Trophoblast cell (in vitro differentiated cells and primary cell): Measurements from ENCODE around the gene RHEX.
A peak's percentile ranks its signal among the peaks of the same experiment; 100 is the strongest.

Source experiments
- DNase-seq, 2 donors: peaks; one replicate each; pipeline ENCODE4 v3.0.0-alpha.2; 2016
- H2AFZ ChIP-seq: 2 replicates; pipeline ENCODE4 v1.6.1; 2013; ENCODE audit warnings: low read length, moderate library complexity, mild to moderate bottlenecking; ENCODE audit not compliant: insufficient read depth, poor library complexity
- H2AK5ac ChIP-seq: 2 replicates; pipeline ENCODE4 v1.6.1; 2013; ENCODE audit warnings: mild to moderate bottlenecking, low read length
- H2BK120ac ChIP-seq: 2 replicates; pipeline ENCODE4 v1.6.1; 2013; ENCODE audit warnings: low read length, mild to moderate bottlenecking, moderate library complexity; ENCODE audit not compliant: insufficient read depth, poor library complexity
- H2BK12ac ChIP-seq: 2 replicates; pipeline ENCODE4 v1.6.1; 2013; ENCODE audit warnings: mild to moderate bottlenecking, low read length, moderate library complexity
- H2BK5ac ChIP-seq: 2 replicates; pipeline ENCODE4 v1.6.1; 2013; ENCODE audit warnings: low read length, low read depth, moderate library complexity, mild to moderate bottlenecking; ENCODE audit not compliant: poor library complexity
- H3K14ac ChIP-seq: 2 replicates; pipeline ENCODE4 v1.6.1; 2013; ENCODE audit warnings: mild to moderate bottlenecking, low read length
- H3K18ac ChIP-seq: 2 replicates; pipeline ENCODE4 v1.6.1; 2013; ENCODE audit warnings: mild to moderate bottlenecking, low read length
- H3K23ac ChIP-seq: 2 replicates; pipeline ENCODE4 v1.6.1; 2013; ENCODE audit warnings: low read length
- H3K27ac ChIP-seq: 2 replicates; pipeline ENCODE4 v1.5.1; 2013; ENCODE audit warnings: low read depth, mild to moderate bottlenecking, inconsistent platforms, low read length, moderate library complexity
- H3K27me3 ChIP-seq: 2 replicates; pipeline ENCODE4 v1.6.1; 2013; ENCODE audit warnings: inconsistent platforms, mild to moderate bottlenecking, low read length, moderate library complexity; ENCODE audit not compliant: insufficient read depth
- H3K36me3 ChIP-seq, 2 experiments: 1 replicate in 1 of 2; 2 replicates in 1 of 2; pipeline ENCODE4 v1.6.1; 2013; ENCODE audit warnings: low read length in 2 of 2, mild to moderate bottlenecking in 2 of 2, moderate library complexity in 1 of 2; ENCODE audit not compliant: insufficient read depth in 2 of 2, control insufficient read depth in 1 of 2
- H3K4ac ChIP-seq: 2 replicates; pipeline ENCODE4 v1.6.1; 2013; ENCODE audit warnings: low read depth, mild to moderate bottlenecking, low read length, moderate library complexity
- H3K4me1 ChIP-seq, 2 experiments: 1 replicate in 1 of 2; 2 replicates in 1 of 2; pipeline ENCODE4 v1.6.1; 2013; ENCODE audit warnings: low read length in 2 of 2, mild to moderate bottlenecking in 2 of 2, moderate library complexity in 1 of 2; ENCODE audit not compliant: insufficient read depth in 2 of 2, control insufficient read depth in 1 of 2
- H3K4me2 ChIP-seq: 2 replicates; pipeline ENCODE4 v1.6.1; 2013; ENCODE audit warnings: inconsistent platforms, mild to moderate bottlenecking, low read length, moderate library complexity
- H3K4me3 ChIP-seq: 2 replicates; pipeline ENCODE4 v1.5.1; 2013; ENCODE audit warnings: mild to moderate bottlenecking, low read depth, low read length, inconsistent platforms
- H3K79me1 ChIP-seq: one replicate; pipeline ENCODE4 v1.6.1; 2013; ENCODE audit warnings: low read length
- H3K79me2 ChIP-seq: 2 replicates; pipeline ENCODE4 v1.6.1; 2013; ENCODE audit warnings: low read length, mild to moderate bottlenecking; ENCODE audit not compliant: control insufficient read depth, insufficient read depth, poor library complexity
- H3K9ac ChIP-seq: 2 replicates; pipeline ENCODE4 v1.6.1; 2013; ENCODE audit warnings: mild to moderate bottlenecking, low read length
- H3K9me3 ChIP-seq: 2 replicates; pipeline ENCODE4 v1.6.1; 2013; ENCODE audit warnings: low read depth, mild to moderate bottlenecking, control low read depth, inconsistent platforms, low read length; ENCODE audit not compliant: insufficient read depth
- H4K12ac ChIP-seq: 2 replicates; pipeline ENCODE4 v1.6.1; 2013; ENCODE audit warnings: low read depth, mild to moderate bottlenecking, low read length, moderate library complexity
- H4K8ac ChIP-seq: 2 replicates; pipeline ENCODE4 v1.6.1; 2013; ENCODE audit warnings: low read depth, mild to moderate bottlenecking, low read length, moderate library complexity
- H4K91ac ChIP-seq: one replicate; pipeline ENCODE4 v1.6.1; 2013; ENCODE audit warnings: low read depth, mild to moderate bottlenecking, low read length, moderate library complexity
- WGBS: extraction: QIAGEN DNeasy Blood & Tissue Kit; methylation state at CpG from one replicate; pipeline ENCODE4 v1.1.7; 2013; ENCODE audit warnings: missing lambda C conversion rate; ENCODE audit not compliant: insufficient read length, insufficient coverage; ENCODE audit errors: extremely low coverage; 5-methylcytosine and 5-hydroxymethylcytosine counted together

RHEX gene

GRCh38 chr1:206087091-206087490 lies 34.1 kb downstream of the RHEX start:
- no peaks in the 10 kb centered on the region for H3K27me3 ChIP-seq
- no peak overlapping the region for H3K4me3 ChIP-seq
- no peaks in the 10 kb centered on the region for H3K36me3 ChIP-seq
- H3K9me3 ChIP-seq = no peaks in the 10 kb centered on the region
- H2AFZ ChIP-seq = no peak overlapping the region
- H3K27ac ChIP-seq = no peak overlapping the region
- H2AK5ac ChIP-seq = no peak overlapping the region
- WGBS = no CpG with 5 or more reads among the region's 3 CpGs
- no peak overlapping the region for H3K9ac ChIP-seq
- H2BK5ac ChIP-seq = no peak overlapping the region
- H4K91ac ChIP-seq = no peak overlapping the region
- H3K14ac ChIP-seq = no peak overlapping the region
- no peak overlapping the region for H2BK120ac ChIP-seq
- no peak overlapping the region for H4K8ac ChIP-seq
- H4K12ac ChIP-seq = no peak overlapping the region
- no peaks in the 10 kb centered on the region for H3K79me2 ChIP-seq
- no peak overlapping the region for H3K18ac ChIP-seq
- no peaks in the 10 kb centered on the region for H3K4me1 ChIP-seq
- no peak overlapping the region for H2BK12ac ChIP-seq
- H3K4ac ChIP-seq = no peak overlapping the region
- no peak for DNase-seq
- no peak overlapping the region for H3K23ac ChIP-seq
- H3K79me1 ChIP-seq = no peaks in the 10 kb centered on the region
- no peak overlapping the region for H3K4me2 ChIP-seq

- no peaks in the 10 kb centered on the region for H3K79me2 ChIP-seq
- no peak overlapping the region for H3K27ac ChIP-seq
- H3K14ac ChIP-seq = no peak overlapping the region
- no peaks in the 10 kb centered on the region for H3K27me3 ChIP-seq
- no peaks in the 10 kb centered on the region for H3K9me3 ChIP-seq
- H3K4me2 ChIP-seq = no peak overlapping the region
- WGBS = no CpG with 5 or more reads among the region's 3 CpGs
- H2BK120ac ChIP-seq = no peak overlapping the region
- H3K36me3 ChIP-seq = no peaks in the 10 kb centered on the region
- H4K12ac ChIP-seq = no peak overlapping the region
- H3K4ac ChIP-seq = no peak overlapping the region
- H2BK5ac ChIP-seq = no peak overlapping the region
- H3K18ac ChIP-seq = no peak overlapping the region
- H2AK5ac ChIP-seq = no peak overlapping the region
- peaks cover 4% of the 10 kb centered on the region in 2 experiments for H3K4me1 ChIP-seq
- no peaks in the 10 kb centered on the region for H3K79me1 ChIP-seq
- H3K23ac ChIP-seq = no peak overlapping the region
- no peak overlapping the region for H2BK12ac ChIP-seq
- H2AFZ ChIP-seq = no peak overlapping the region
- no peak overlapping the region for H4K91ac ChIP-seq
- no peak for DNase-seq
- no peak overlapping the region for H3K4me3 ChIP-seq
- no peak overlapping the region for H3K9ac ChIP-seq
- H4K8ac ChIP-seq = no peak overlapping the region
Observed at GRCh38 chr1:206089341-206089740, 36.4 kb downstream of the RHEX start.

GRCh38 chr1:206094024-206094423 lies 41.1 kb downstream of the RHEX start:
- H4K91ac ChIP-seq = no peak overlapping the region
- H2BK12ac ChIP-seq = no peak overlapping the region
- H3K79me1 ChIP-seq = no peaks in the 10 kb centered on the region
- H3K79me2 ChIP-seq = no peaks in the 10 kb centered on the region
- peak in 1 of 2 donors; percentile 21 for DNase-seq
- H3K4ac ChIP-seq = no peak overlapping the region
- H3K4me3 ChIP-seq = no peak overlapping the region
- no peak overlapping the region for H4K12ac ChIP-seq
- H2BK5ac ChIP-seq = no peak overlapping the region
- no peaks in the 10 kb centered on the region for H3K36me3 ChIP-seq
- no peak overlapping the region for H4K8ac ChIP-seq
- H3K9me3 ChIP-seq = no peaks in the 10 kb centered on the region
- no peak overlapping the region for H3K18ac ChIP-seq
- H3K23ac ChIP-seq = no peak overlapping the region
- H2BK120ac ChIP-seq = no peak overlapping the region
- H2AK5ac ChIP-seq = no peak overlapping the region
- H3K4me2 ChIP-seq = no peak overlapping the region
- no peaks in the 10 kb centered on the region for H3K27me3 ChIP-seq
- H3K14ac ChIP-seq = no peak overlapping the region
- no peak overlapping the region for H3K9ac ChIP-seq
- no peak overlapping the region for H2AFZ ChIP-seq
- no CpG with 5 or more reads among the region's 7 CpGs for WGBS
- H3K27ac ChIP-seq = no peak overlapping the region
- H3K4me1 ChIP-seq = peaks cover 4% of the 10 kb centered on the region in 2 experiments

- H3K9me3 ChIP-seq = no peaks in the 10 kb centered on the region
- H3K36me3 ChIP-seq = no peaks in the 10 kb centered on the region
- H2AK5ac ChIP-seq = no peak overlapping the region
- H3K79me2 ChIP-seq = no peaks in the 10 kb centered on the region
- H2BK5ac ChIP-seq = no peak overlapping the region
- H3K23ac ChIP-seq = no peak overlapping the region
- no peak overlapping the region for H2AFZ ChIP-seq
- no peak overlapping the region for H3K18ac ChIP-seq
- no peaks in the 10 kb centered on the region for H3K27me3 ChIP-seq
- no peak overlapping the region for H4K12ac ChIP-seq
- no peak overlapping the region for H3K4me3 ChIP-seq
- WGBS = no CpG with 5 or more reads among the region's 3 CpGs
- no peak overlapping the region for H4K8ac ChIP-seq
- H3K79me1 ChIP-seq = no peaks in the 10 kb centered on the region
- H3K14ac ChIP-seq = no peak overlapping the region
- no peak overlapping the region for H3K4me2 ChIP-seq
- no peak overlapping the region for H3K4ac ChIP-seq
- no peak overlapping the region for H2BK120ac ChIP-seq
- no peak overlapping the region for H3K27ac ChIP-seq
- no peak overlapping the region for H2BK12ac ChIP-seq
- peaks cover 9 to 19% of the 10 kb centered on the region in 2 experiments for H3K4me1 ChIP-seq
- no peak overlapping the region for H3K9ac ChIP-seq
- DNase-seq = no peak
- no peak overlapping the region for H4K91ac ChIP-seq
Observed at GRCh38 chr1:206097381-206097780, 44.4 kb downstream of the RHEX start.
